Nephron progenitor cell (in vitro differentiated cells): ENCODE measurements around the gene CDKAL1.

Source experiments
- DNase-seq: peaks from one replicate; pipeline ENCODE4 v3.0.0; 2021
- H3K27ac Mint-ChIP-seq: 2 replicates; pipeline ENCODE4 v1.8.0; 2021; ENCODE audit warnings: mild to moderate bottlenecking, moderate library complexity, mixed read lengths
- H3K27me3 Mint-ChIP-seq: 2 replicates; pipeline ENCODE4 v1.8.0; 2021; ENCODE audit warnings: mild to moderate bottlenecking, low read depth, mixed read lengths; ENCODE audit not compliant: poor library complexity
- H3K36me3 Mint-ChIP-seq: 2 replicates; pipeline ENCODE4 v1.8.0; 2021; ENCODE audit warnings: low read depth, mixed read lengths
- H3K4me1 Mint-ChIP-seq: 2 replicates; pipeline ENCODE4 v1.8.0; 2021; ENCODE audit warnings: mixed read lengths
- H3K4me3 Mint-ChIP-seq: 2 replicates; pipeline ENCODE4 v1.8.0; 2021; ENCODE audit warnings: mild to moderate bottlenecking, moderate library complexity, mixed read lengths
- H3K9me3 Mint-ChIP-seq: 2 replicates; pipeline ENCODE4 v1.8.0; 2021; ENCODE audit warnings: mild to moderate bottlenecking, moderate library complexity, mixed read lengths
- TF ChIP-seq, protein P1 (sequence below): fragments of 200-600 bp; sonication (generic); IDR thresholded peaks from 2 replicates; pipeline ENCODE4 v1.5.0; 2021; ENCODE audit warnings: antibody characterized with exemption

The CDKAL1 gene

GRCh38 chr6:20532881-20533280 lies 1.4 kb upstream of the CDKAL1 start:
- no peak overlapping the region for H3K27ac Mint-ChIP-seq
- H3K27me3 Mint-ChIP-seq = peaks cover 14% of the 10 kb centered on the region
- H3K4me3 Mint-ChIP-seq = no peak overlapping the region
- H3K9me3 Mint-ChIP-seq = no peaks in the 10 kb centered on the region
- H3K4me1 Mint-ChIP-seq = peaks cover 35% of the 10 kb centered on the region
- H3K36me3 Mint-ChIP-seq = peaks cover 10% of the 10 kb centered on the region
- TF ChIP-seq, protein P1, sequence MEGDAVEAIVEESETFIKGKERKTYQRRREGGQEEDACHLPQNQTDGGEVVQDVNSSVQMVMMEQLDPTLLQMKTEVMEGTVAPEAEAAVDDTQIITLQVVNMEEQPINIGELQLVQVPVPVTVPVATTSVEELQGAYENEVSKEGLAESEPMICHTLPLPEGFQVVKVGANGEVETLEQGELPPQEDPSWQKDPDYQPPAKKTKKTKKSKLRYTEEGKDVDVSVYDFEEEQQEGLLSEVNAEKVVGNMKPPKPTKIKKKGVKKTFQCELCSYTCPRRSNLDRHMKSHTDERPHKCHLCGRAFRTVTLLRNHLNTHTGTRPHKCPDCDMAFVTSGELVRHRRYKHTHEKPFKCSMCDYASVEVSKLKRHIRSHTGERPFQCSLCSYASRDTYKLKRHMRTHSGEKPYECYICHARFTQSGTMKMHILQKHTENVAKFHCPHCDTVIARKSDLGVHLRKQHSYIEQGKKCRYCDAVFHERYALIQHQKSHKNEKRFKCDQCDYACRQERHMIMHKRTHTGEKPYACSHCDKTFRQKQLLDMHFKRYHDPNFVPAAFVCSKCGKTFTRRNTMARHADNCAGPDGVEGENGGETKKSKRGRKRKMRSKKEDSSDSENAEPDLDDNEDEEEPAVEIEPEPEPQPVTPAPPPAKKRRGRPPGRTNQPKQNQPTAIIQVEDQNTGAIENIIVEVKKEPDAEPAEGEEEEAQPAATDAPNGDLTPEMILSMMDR = no peak
- no peak for DNase-seq

DNA sequence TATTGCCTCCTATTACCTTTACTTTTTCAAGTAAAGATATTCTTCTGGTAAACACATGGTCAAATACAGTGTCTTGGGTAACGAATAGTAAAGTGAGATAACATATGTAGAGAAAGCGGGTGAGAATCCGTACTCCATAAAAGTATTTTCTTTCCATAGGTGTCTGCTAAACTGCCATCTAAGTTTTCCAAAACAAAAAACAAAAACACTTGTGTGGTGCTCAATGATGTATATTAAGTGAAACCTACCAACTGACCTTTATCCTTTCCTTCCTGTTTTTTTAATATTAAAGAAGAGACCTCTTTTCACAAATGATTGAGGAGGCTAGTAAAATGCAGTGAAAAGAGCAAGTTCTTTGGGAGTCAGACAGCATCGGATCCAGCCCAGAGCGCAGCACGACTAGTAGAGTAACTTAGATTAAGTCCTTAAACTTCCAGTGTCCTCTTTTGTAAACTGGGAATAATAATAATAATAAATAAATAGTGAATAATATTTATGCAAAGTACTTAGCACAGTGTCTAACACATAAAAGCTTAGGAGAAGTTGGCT lies 437 bp upstream of the CDKAL1 start:
- no peaks in the 10 kb centered on the region for H3K9me3 Mint-ChIP-seq
- DNase-seq = no peak
- TF ChIP-seq, protein P1 = no peak
- peak overlapping the region; percentile 64 for H3K27ac Mint-ChIP-seq
- H3K27me3 Mint-ChIP-seq = peaks cover 14% of the 10 kb centered on the region
- peaks cover 30% of the 10 kb centered on the region for H3K4me1 Mint-ChIP-seq
- peaks cover 10% of the 10 kb centered on the region for H3K36me3 Mint-ChIP-seq
- H3K4me3 Mint-ChIP-seq = peak overlapping the region; percentile 98

DNA sequence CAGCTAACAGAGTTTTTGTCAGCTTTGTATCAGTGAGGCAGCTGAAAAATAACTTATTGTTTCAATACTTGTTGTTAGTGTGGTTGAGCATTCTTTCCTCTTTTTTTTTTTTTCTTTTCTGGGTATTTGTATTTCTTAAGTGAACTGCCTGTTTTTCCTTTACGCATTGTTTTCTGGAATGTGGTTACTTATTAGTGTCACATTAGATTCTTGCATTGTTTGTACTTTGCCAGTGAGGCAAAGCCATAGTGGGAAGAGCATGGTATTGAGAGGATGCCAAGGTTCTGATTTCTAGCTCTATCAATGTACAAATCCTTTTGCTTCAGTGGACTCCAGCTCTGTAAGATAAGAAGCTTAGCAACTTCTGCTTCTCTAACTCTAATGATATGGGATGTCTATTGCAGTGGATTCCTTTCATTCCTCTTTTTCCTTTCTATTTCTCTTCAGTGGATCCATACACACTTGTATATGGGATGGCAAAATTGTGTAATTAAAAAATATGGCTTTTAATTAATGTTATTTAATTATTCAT lies 3.9 kb downstream of the CDKAL1 start:
- H3K4me1 Mint-ChIP-seq = peaks cover 49% of the 10 kb centered on the region
- H3K36me3 Mint-ChIP-seq = peaks cover 42% of the 10 kb centered on the region
- DNase-seq = no peak
- no peaks in the 10 kb centered on the region for H3K9me3 Mint-ChIP-seq
- no peaks in the 10 kb centered on the region for H3K27me3 Mint-ChIP-seq
- H3K27ac Mint-ChIP-seq = no peak overlapping the region
- TF ChIP-seq, protein P1 = no peak
- no peak overlapping the region for H3K4me3 Mint-ChIP-seq

DNA sequence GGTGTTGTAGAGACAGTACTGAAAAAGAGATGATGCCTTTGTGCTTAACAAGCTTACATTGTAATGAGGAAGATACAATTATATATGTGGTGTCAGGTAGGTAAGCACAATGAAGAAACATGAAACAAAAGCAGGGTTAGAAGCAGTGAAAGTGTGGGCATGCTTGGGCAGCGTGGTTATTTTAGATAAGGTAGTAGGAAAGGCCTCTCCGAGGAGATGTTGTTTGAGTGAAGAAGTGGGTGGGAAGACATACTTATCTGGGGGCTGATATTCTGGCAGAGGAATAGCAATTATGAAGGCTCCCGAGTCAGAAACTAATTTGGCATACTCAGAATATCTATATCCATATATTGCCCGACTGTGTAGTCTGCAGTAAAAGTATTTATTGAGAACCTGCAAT lies 4.7 kb downstream of the CDKAL1 start:
- TF ChIP-seq, protein P1 = no peak
- H3K36me3 Mint-ChIP-seq = peaks cover 47% of the 10 kb centered on the region
- H3K4me1 Mint-ChIP-seq = peaks cover 46% of the 10 kb centered on the region
- no peak overlapping the region for H3K4me3 Mint-ChIP-seq
- H3K27ac Mint-ChIP-seq = no peak overlapping the region
- H3K27me3 Mint-ChIP-seq = no peaks in the 10 kb centered on the region
- H3K9me3 Mint-ChIP-seq = no peaks in the 10 kb centered on the region
- DNase-seq = no peak

DNA sequence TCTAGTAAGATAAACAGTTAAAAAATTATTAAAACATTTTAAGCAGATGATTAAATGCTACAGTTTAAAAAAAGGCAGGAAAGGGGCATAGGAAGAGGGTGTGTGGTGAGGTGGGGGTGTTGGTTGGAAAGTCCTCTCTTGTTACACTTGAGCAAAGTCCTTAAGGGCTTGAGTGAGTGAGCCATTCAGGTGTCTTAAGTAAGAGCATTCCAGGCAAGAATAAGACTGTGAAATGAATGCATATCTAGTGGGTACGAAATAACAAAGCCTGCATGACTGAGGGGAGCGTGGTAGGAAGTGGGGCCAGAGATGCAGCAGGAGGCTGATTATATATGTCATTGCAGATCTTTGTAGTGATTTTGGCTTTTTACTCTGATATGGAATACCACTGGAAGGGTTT lies 5.1 kb downstream of the CDKAL1 start:
- no peaks in the 10 kb centered on the region for H3K9me3 Mint-ChIP-seq
- H3K4me3 Mint-ChIP-seq = no peak overlapping the region
- peaks cover 51% of the 10 kb centered on the region for H3K36me3 Mint-ChIP-seq
- no peaks in the 10 kb centered on the region for H3K27me3 Mint-ChIP-seq
- H3K27ac Mint-ChIP-seq = peak overlapping the region; percentile 83
- no peak for DNase-seq
- H3K4me1 Mint-ChIP-seq = peaks cover 44% of the 10 kb centered on the region
- TF ChIP-seq, protein P1 = no peak

GRCh38 chr6:20540683-20541082 lies 6.4 kb downstream of the CDKAL1 start:
- peaks cover 4% of the 10 kb centered on the region for H3K9me3 Mint-ChIP-seq
- H3K36me3 Mint-ChIP-seq = peaks cover 62% of the 10 kb centered on the region
- TF ChIP-seq, protein P1 = no peak
- peaks cover 35% of the 10 kb centered on the region for H3K4me1 Mint-ChIP-seq
- H3K4me3 Mint-ChIP-seq = no peak overlapping the region
- no peak for DNase-seq
- H3K27me3 Mint-ChIP-seq = no peaks in the 10 kb centered on the region
- peak overlapping the region; percentile 63 for H3K27ac Mint-ChIP-seq
